Measurements from ENCODE around the gene MYCN.

Gene MYCN

DNA sequence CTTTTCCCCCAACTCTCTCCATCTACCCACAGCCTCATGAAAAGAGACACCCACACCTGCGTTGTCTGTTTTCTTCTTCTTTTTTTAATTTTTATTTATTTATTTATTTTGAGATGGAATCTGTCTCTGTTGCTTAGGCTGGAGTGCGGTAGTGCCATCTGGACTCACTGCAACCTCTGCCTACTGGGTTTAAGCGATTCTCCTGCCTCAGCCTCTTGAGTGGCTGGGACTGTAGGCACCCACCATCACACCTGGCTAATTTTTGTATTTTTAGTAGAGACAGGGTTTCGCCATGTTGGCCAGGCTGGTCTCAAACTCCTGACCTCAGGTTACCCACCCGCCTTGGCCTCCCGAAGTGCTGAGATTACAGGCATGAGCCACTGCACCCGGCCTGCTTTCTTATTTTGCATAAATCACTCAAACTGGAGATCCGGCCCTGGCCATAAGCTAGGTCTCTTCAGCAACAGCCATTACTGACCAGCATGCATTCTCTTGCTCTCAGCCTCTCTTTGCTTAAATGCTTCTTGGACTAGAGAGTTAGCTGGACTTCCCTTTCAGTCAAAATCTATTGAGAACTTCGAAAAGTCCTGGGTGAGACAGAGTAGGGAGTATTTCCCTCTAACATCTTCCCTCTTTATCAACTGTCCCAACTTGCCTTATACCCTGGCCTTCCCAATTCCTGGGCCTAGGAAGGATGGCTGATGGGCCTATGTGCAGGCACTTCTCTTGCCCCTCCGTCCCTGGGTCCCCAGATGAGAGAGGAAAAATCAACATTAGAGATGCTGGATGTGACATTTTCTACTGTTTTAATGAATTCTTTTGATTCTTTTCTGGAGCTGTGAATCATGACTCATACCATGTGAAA is 27.3 kb downstream of the MYCN start:
- H3K4me3 ChIP-seq (ENCODE audit: control insufficient read depth, low read depth, low read length), result no peak overlapping the region
- TF ChIP-seq, protein P1, sequence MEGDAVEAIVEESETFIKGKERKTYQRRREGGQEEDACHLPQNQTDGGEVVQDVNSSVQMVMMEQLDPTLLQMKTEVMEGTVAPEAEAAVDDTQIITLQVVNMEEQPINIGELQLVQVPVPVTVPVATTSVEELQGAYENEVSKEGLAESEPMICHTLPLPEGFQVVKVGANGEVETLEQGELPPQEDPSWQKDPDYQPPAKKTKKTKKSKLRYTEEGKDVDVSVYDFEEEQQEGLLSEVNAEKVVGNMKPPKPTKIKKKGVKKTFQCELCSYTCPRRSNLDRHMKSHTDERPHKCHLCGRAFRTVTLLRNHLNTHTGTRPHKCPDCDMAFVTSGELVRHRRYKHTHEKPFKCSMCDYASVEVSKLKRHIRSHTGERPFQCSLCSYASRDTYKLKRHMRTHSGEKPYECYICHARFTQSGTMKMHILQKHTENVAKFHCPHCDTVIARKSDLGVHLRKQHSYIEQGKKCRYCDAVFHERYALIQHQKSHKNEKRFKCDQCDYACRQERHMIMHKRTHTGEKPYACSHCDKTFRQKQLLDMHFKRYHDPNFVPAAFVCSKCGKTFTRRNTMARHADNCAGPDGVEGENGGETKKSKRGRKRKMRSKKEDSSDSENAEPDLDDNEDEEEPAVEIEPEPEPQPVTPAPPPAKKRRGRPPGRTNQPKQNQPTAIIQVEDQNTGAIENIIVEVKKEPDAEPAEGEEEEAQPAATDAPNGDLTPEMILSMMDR (IDR thresholded peaks at IDR 0.05; ENCODE audit: control insufficient read depth, insufficient read depth, low read depth, low read length, missing control alignments), result no peak
- DNase-seq (ENCODE audit: low read depth), result no peak

DNA sequence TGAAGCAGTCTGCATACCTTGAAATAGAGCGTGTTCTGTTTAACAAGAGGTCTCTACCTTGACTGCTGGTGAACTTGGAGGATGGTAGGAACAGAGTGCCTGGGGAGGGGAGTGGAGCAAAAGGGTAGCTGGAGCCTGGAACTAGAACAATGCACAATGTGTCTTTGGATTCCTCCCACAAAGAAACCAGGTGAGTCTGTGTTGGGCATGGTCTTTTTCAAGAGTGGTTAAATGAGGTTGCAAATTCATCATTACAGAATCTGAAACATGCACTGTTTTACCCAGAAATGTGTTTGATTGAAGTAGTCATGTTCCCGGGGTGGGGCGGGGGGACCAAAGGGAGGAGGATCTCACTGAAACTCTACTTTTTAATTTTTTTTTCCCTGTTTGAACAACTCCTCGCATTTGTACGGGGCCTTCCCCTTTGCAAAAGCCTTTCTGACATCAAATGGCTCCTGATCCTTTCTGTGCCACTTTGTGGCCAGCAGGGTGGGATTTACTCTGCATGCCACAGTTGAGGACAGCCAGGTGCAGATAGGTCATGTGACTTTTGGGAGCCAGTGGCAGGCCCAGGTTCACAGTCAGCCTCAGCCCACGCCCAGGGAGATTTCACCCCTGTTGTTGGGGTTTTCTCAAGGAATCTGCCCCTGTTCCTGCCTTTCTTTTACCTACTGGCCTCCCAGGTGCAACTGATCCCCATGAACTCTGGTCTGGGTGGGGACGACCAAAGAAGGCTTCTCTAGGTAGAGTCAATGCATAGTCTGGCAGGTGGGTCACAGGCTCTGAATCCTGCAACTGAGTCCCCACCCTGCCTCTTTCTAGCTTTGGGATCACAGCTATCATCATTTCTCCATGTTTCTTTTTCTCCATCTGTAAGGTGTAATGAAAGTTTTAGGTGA is 28.2 kb downstream of the MYCN start:
- H3K4me3 ChIP-seq (ENCODE audit: control insufficient read depth, low read depth, low read length), result no peak overlapping the region
- DNase-seq (ENCODE audit: low read depth), result no peak
- TF ChIP-seq, protein P1 (IDR thresholded peaks at IDR 0.05; ENCODE audit: control insufficient read depth, insufficient read depth, low read depth, low read length, missing control alignments), result no peak

DNA sequence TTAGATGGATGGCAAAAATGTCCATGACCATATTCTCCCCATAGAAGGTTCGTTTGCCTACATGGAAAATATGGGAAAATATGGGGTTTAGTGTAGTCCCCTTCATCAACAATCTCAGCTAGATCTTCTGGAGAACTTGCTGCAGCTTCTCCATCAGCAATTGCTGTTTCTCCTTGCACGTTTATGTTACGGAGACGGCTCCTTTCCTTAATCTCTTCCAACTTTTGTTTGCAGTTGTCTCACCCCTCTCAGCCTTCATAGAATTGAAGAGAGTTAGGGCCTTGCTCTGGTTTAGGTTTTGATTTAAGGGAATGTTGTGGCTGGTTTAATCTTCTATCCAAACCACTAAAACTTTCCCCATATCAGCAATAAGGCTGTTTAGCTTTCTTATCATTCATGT is 28.9 kb downstream of the MYCN start:
- no peak for DNase-seq (ENCODE audit: low read depth)
- H3K4me3 ChIP-seq (ENCODE audit: control insufficient read depth, low read depth, low read length), result no peak overlapping the region
- TF ChIP-seq, protein P1 (IDR thresholded peaks at IDR 0.05; ENCODE audit: control insufficient read depth, insufficient read depth, low read depth, low read length, missing control alignments), result no peak

DNA sequence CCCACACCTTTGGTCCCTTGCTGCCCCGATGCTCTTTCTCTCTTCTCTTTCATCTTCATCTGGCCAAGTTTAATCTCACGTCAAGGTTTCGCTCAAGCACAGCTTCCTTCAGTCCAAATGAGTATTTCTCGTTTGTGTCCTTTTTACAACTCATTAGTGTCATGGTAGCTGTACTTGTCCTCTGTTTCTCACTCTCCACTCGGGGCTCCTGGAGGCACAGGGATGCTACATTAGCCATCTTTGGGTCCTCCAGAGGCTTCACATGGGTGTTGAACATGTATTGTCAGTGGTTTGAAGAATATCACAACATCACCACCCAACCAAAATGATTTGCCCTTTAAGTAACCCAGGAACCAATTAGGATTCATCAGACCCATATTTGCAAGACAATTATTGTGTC is 30.4 kb downstream of the MYCN start:
- TF ChIP-seq, protein P1 (IDR thresholded peaks at IDR 0.05; ENCODE audit: control insufficient read depth, insufficient read depth, low read depth, low read length, missing control alignments), result no peak
- no peak for DNase-seq (ENCODE audit: low read depth)

DNA sequence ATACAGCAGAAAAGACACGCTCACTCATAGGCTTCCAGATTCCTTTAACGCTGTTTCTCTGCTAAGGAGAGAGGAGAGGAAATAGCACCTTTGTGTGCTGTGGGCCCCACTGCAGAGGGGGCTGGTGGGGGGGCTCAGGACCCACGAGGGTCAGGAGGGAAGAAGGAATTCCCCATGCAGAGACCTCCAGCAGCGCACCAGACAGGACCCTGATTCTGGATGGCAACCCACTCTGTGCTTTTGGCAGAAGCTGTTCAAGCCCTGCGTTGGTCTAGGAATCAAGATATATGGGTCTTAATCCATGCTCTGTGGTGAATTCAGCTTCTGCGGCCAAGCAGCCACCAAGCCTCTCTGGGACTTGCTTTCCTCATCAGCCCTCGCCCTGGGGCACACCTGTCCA is 31.0 kb downstream of the MYCN start:
- no peak overlapping the region for H3K4me3 ChIP-seq (ENCODE audit: control insufficient read depth, low read depth, low read length)
- no peak for DNase-seq (ENCODE audit: low read depth)
- TF ChIP-seq, protein P1 (IDR thresholded peaks at IDR 0.05; ENCODE audit: control insufficient read depth, insufficient read depth, low read depth, low read length, missing control alignments), result no peak

More for the DNA sequence above, 30.4 kb downstream of the MYCN start:
- H3K4me3 ChIP-seq (ENCODE audit: control insufficient read depth, low read depth, low read length), result no peak overlapping the region

DNA sequence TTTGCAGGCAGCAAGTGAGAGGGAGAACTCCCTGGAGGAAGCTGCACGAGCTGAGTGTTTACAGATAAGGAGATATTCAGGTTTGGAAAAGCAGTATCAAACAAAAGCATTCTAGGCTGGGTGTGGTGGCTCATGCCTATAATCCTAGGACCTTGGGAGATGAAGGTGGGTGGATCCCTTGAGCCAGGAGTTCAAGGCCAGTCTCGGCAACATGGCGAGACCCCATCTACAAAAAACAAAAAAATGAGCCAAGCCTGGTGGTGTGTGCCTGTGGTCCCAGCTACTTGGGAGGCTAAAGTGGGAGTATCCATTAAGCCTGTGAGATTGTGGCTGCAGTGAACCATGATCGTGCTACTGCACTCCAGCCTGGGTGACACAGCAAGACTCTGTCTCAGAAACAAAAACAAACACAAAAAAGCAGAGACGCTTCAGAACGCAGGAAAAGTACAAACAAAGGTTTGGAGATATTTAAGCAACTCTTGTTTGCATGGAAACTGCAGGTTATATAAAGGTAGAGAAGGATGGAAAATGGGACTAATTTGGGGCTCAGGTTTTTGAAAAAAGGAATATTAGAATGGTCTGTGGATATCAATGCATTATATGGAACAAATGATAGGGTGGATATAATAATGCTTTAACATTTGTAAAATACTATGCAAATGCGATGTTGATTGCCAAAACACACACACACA is 31.6 kb downstream of the MYCN start:
- no peak overlapping the region for H3K4me3 ChIP-seq (ENCODE audit: control insufficient read depth, low read depth, low read length)
- TF ChIP-seq, protein P1 (IDR thresholded peaks at IDR 0.05; ENCODE audit: control insufficient read depth, insufficient read depth, low read depth, low read length, missing control alignments), result no peak

More for the DNA sequence above, 31.6 kb downstream of the MYCN start:
- DNase-seq (ENCODE audit: low read depth), result no peak
